K562 (cell line): Measurements from ENCODE around the gene LMF2. TPM values are rescaled to one million over a fixed set of nuclear protein-coding genes. Genes with fewer than 3 reads are reported as not detected.

Source experiments
- ATAC-seq: fragments of 200-7000 bp; cut with Tn5 transposase; 3 replicates; pipeline ENCODE4 v1.9.1; 2020; ENCODE audit warnings: moderate library complexity
- BruUV-seq: library from RNA; stranded (reverse); fragments of 400-500 nt; replicated peaks from 2 replicates; lab custom pipeline; 2021; lab: Mats Ljungman, UMichigan
- CTCF ChIA-PET: fragments of 300-600 bp; formaldehyde crosslinking; extraction: SDS; loops from one replicate; lab custom pipeline; 2021; ENCODE audit warnings: low intra/inter-chr PET ratio; lab: Yijun Ruan, JAX
- POLR2A ChIA-PET: fragments of 300-600, 350-650 bp; sonication (Branson Sonifier 250); formaldehyde crosslinking; extraction: SDS; loops from one replicate; lab custom pipeline; 2021; ENCODE audit warnings: antibody characterized with exemption, inconsistent platforms; lab: Yijun Ruan, JAX
- DNase-seq, 4 experiments: peaks; one replicate each; pipeline versions ENCODE4 v3.0.0 to v3.0.0-alpha.2; 2011 to 2018; ENCODE audit warnings: low spot score in 3 of 4, mixed read lengths in 3 of 4; ENCODE audit errors: extremely low read depth in 1 of 4
- FAIRE-seq: peaks from 2 replicates; lab custom pipeline; 2011; peaks lifted over from hg19 to GRCh38; lab: Jason Lieb, UNC
- H2AFZ ChIP-seq: 2 replicates; pipeline ENCODE4 v1.6.0; 2011; ENCODE audit warnings: low read depth, low read length, control low read depth, inconsistent platforms
- H3K27ac ChIP-seq: fragments of 200-600 bp; 3 replicates; pipeline ENCODE4 v1.8.0; 2011; ENCODE audit warnings: low read depth, mild to moderate bottlenecking, control low read depth, inconsistent platforms, low read length, moderate library complexity, mixed read lengths; ENCODE audit errors: extremely low read depth
- H3K27me3 ChIP-seq, 2 experiments: fragments of 300-600 bp in 1 of 2; 2 replicates in 1 of 2; 3 replicates in 1 of 2; pipeline versions ENCODE4 v1.6.0 to v1.8.0; 2011; ENCODE audit warnings: inconsistent platforms in 2 of 2, low read length in 2 of 2, mild to moderate bottlenecking in 1 of 2, mixed read lengths in 1 of 2, moderate library complexity in 1 of 2; ENCODE audit not compliant: control insufficient read depth in 2 of 2, insufficient read depth in 2 of 2
- H3K36me3 ChIP-seq: fragments of 300-600 bp; 3 replicates; pipeline ENCODE4 v1.8.0; 2011; ENCODE audit warnings: mild to moderate bottlenecking, low read length, inconsistent platforms; ENCODE audit not compliant: control insufficient read depth, insufficient read depth
- H3K4me1 ChIP-seq, 2 experiments: fragments of 200-600 bp in 1 of 2; replicated peaks in 1 of 2; 2 replicates in 1 of 2; 3 replicates in 1 of 2; pipeline versions ENCODE4 v1.5.1 to v1.8.0; 2011; ENCODE audit warnings: inconsistent platforms in 2 of 2, low read length in 2 of 2, mild to moderate bottlenecking in 1 of 2, mixed read lengths in 1 of 2, moderate library complexity in 1 of 2; ENCODE audit not compliant: control insufficient read depth in 2 of 2, insufficient read depth in 2 of 2
- H3K4me2 ChIP-seq: 2 replicates; pipeline ENCODE4 v1.6.1; 2011; ENCODE audit warnings: low read length, control low read depth, inconsistent platforms, mixed read lengths; ENCODE audit not compliant: insufficient read depth
- H3K4me3 ChIP-seq: fragments of 200-600 bp; sonication (generic), shearing (Covaris generic); 2 replicates; pipeline ENCODE4 v1.5.1; 2016; ENCODE audit warnings: control low read depth, inconsistent platforms
- H3K79me2 ChIP-seq: fragments of 200-600 bp; 3 replicates; pipeline ENCODE4 v1.8.0; 2011; ENCODE audit warnings: low read length, inconsistent platforms; ENCODE audit not compliant: control insufficient read depth, insufficient read depth
- H3K9ac ChIP-seq, 2 experiments: 2 replicates each; pipeline versions ENCODE4 v1.6.0 to v1.6.1; 2011; ENCODE audit warnings: low read depth in 2 of 2, low read length in 2 of 2, control low read depth in 1 of 2, inconsistent platforms in 1 of 2, mild to moderate bottlenecking in 1 of 2, mixed read lengths in 1 of 2; ENCODE audit not compliant: insufficient read depth in 1 of 2
- H3K9me1 ChIP-seq: one replicate; pipeline ENCODE4 v1.6.0; 2011; ENCODE audit warnings: inconsistent platforms, mild to moderate bottlenecking, low read length, moderate library complexity; ENCODE audit not compliant: control insufficient read depth, insufficient read depth
- H3K9me3 ChIP-seq: replicated peaks from 2 replicates; pipeline ENCODE4 v1.5.1; 2011; ENCODE audit warnings: low read depth, low read length, inconsistent platforms; ENCODE audit not compliant: control insufficient read depth, insufficient read depth
- H4K20me1 ChIP-seq: replicated peaks from 2 replicates; pipeline ENCODE4 v1.6.1; 2011; ENCODE audit warnings: low read length, inconsistent platforms, mixed read lengths; ENCODE audit not compliant: control insufficient read depth, insufficient read depth
- AFF4 ChIP-seq: sonication (generic); formaldehyde crosslinking; IDR thresholded peaks from 2 replicates; pipeline ENCODE4 v1.8.0; 2023; ENCODE audit warnings: mild to moderate bottlenecking, missing genetic modification reagents
- DNMT1 ChIP-seq: fragments of 450-650 bp; IDR thresholded peaks from 2 replicates; pipeline ENCODE4 v1.6.1; 2016; ENCODE audit warnings: antibody characterized with exemption, mild to moderate bottlenecking
- HBP1 ChIP-seq: fragments of 450-650 bp; formaldehyde crosslinking; IDR thresholded peaks from 2 replicates; pipeline ENCODE4 v1.4.0; 2022; ENCODE audit warnings: missing genetic modification characterization
- KDM5B ChIP-seq: fragments of 200-600 bp; sonication (generic); IDR thresholded peaks from 2 replicates; pipeline ENCODE4 v1.6.1; 2012; ENCODE audit warnings: low read depth, mild to moderate bottlenecking, moderate library complexity, low read length, control low read depth, inconsistent platforms; ENCODE audit not compliant: insufficient replicate concordance
- PML ChIP-seq: IDR thresholded peaks from 2 replicates; pipeline ENCODE4 v1.6.1; 2012; ENCODE audit warnings: low read length, inconsistent platforms
- PTRF ChIP-seq: fragments of 450-650 bp; IDR thresholded peaks from 2 replicates; pipeline ENCODE4 v1.6.1; 2016; ENCODE audit warnings: mild to moderate bottlenecking, missing genetic modification characterization, missing compliant biosample characterization
- SUPT5H ChIP-seq: fragments of 450-650 bp; IDR thresholded peaks from 2 replicates; pipeline ENCODE4 v1.6.1; 2016
- ZBTB26 ChIP-seq: fragments of 450-650 bp; formaldehyde crosslinking; IDR thresholded peaks from 2 replicates; pipeline ENCODE4 v1.4.0; 2022; ENCODE audit warnings: missing genetic modification characterization
- WGBS: fragments of 100-300 bp; shearing (Covaris generic); methylation state at CpG from one replicate; pipeline ENCODE4 v1.1.6; 2016; ENCODE audit warnings: low coverage, mixed read lengths; ENCODE audit not compliant: insufficient coverage; ENCODE audit errors: missing lambda C conversion rate; 5-methylcytosine and 5-hydroxymethylcytosine counted together
- in situ Hi-C: fragments of 300-500 bp; cut with MboI; formaldehyde crosslinking; loops from 4 replicates; pipeline ENCODE4 v1.15.0; 2018; ENCODE audit warnings: inconsistent platforms, mixed read lengths
- intact Hi-C: fragments of 100-400 bp; cut with micrococcal nuclease; formaldehyde crosslinking; loops from 2 replicates; pipeline ENCODE4 v1.14.2; 2022
- polyA plus RNA-seq, 8 experiments: library from polyadenylated mRNA; depleted of rRNA in 4 of 8; stranded (reverse) in 5 of 8; unstranded in 3 of 8; fragments of >200 nt; fragmentation: Nextera tagmentation in 2 of 8; fragmentation: Illumina TruSeq in 1 of 8; extraction: Ambion mirVana in 2 of 8; extraction: Trizol in 1 of 8; gene quantifications; 2 replicates each; pipeline versions ENCODE4 v1.2.1 to v1.2.3, GENCODE V29; 2011 to 2014; ENCODE audit warnings: inconsistent platforms in 1 of 8, missing spikeins in 1 of 8
- total RNA-seq, 7 experiments: library from RNA; depleted of rRNA in 6 of 7; stranded (reverse); fragments of >200 nt in 6 of 7; fragmentation: Illumina TruSeq in 2 of 7; extraction: Trizol in 2 of 7; gene quantifications; 2 replicates each; pipeline versions ENCODE4 v1.2.1 to v1.2.3, GENCODE V29; 2011 to 2021; ENCODE audit warnings: low replicate concordance in 1 of 7

Gene LMF2
- total and polyA plus RNA-seq, 9 of the 15 experiments (the other 6 are each of a cell fraction or from before 2014, with no cell fraction given), result 0.08 to 37.1 (median 7.6) TPM

DNA sequence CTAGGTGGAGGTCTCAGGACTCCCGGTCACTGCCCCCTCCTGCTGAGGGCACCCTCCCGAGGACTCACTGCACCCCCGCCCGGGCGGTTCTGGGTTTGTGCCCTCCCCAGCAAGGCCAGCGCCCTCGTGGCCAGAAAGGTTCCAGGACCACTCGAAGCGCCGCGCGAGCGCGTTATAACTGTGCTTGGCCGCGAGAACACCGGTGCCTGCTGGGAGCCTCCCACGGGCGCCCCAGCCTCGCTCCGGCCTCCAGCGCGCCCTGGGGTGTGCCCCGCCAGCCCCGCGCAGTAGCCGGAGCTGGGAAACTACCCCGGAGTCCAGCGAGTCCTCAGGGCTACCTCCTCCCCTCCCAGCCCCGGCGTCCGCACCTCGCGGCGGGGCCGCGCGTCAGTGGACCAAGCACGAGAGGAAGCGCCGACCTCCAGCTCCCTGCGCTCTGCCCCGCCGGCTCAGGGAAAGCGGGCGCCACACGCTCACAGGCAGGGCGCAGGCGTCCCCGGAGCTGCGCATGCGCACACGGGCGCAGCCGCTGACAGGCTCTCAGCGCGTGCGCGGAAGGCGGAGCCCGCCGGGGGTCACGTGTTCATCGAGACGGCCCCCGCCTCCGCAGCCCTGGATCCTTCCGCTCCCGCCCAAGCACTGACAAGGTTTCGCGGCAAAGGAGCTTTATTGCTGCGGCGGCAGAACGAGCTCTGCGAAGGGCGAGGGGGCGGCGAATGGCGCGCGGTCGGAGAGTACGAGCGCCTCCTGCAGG, 17.8 kb upstream of the LMF2 start, which contains the start of gene SCO2 (continued):
- TF ChIP-seq AFF4 (CRISPR knock-in tag), result peak; percentile 77

- H4K20me1 ChIP-seq, result peaks cover 12% of the 10 kb centered on the region; the same call in 1 of the 2 replicates
- H3K9me1 ChIP-seq, result no peaks in the 10 kb centered on the region
- intact Hi-C loops, result loop anchor here (5.0 kb wide), 1 partner anchor 38 kb away; the partner anchor contains the start of gene SYCE3
- H3K27me3 ChIP-seq, result no peaks in the 10 kb centered on the region
- peak overlapping the region; percentile 71 for H3K4me3 ChIP-seq
- TF ChIP-seq PML (no peak), HBP1 (CRISPR knock-in tag) (0 out of 2 replicates have a peak, but pooled peaks have one; percentile 36), SUPT5H (0 out of 2 replicates have a peak, but pooled peaks have one; percentile 50), DNMT1 (no peak), PTRF (tag) (no peak), KDM5B (peak; percentile 13), ZBTB26 (CRISPR knock-in tag) (0 out of 2 replicates have a peak, but pooled peaks have one; percentile 5)
- TF ChIP-seq, all 486 proteins: peak for 4
- peak overlapping the region; percentile 86 to 96 for H3K9ac ChIP-seq
- ChIA-PET POLR2A (interaction anchor here (0.6 to 5.3 kb wide), 6 partner anchors 14 to 282 kb away, joined by 3 to 65 read pairs (median 4); partner anchors contain the start of genes CHKB, KLHDC7B, LMF2 and NCAPH2), CTCF (no interaction called here)
- FAIRE-seq (no peak), DNase-seq (no peak), ATAC-seq (peak; percentile 5; the same call in 2 of the 3 replicates)
- H3K4me1 ChIP-seq, result peaks cover 8 to 58% of the 10 kb centered on the region in 2 experiments; a peak in 4 of 5 replicates
- no peaks in the 10 kb centered on the region for H3K9me3 ChIP-seq
- peak overlapping the region; percentile 88 for H3K4me2 ChIP-seq
- in situ Hi-C loops, result loop anchor here (5.0 kb wide), 1 partner anchor 43 kb away; no protein-coding TSS in a partner anchor
- peaks cover 40% of the 10 kb centered on the region; the same call in 1 of the 3 replicates for H3K36me3 ChIP-seq
- 2% methylated on average over 15 of the region's 19 CpGs for WGBS
- peaks cover 34% of the 10 kb centered on the region for H3K79me2 ChIP-seq
- no peak overlapping the region for H2AFZ ChIP-seq
- H3K27ac ChIP-seq, result peak overlapping the region; percentile 89
- no TSS peak for BruUV-seq
Measured at GRCh38 chr22:50524676-50525103, 17.2 kb upstream of the LMF2 start.
